Chondrocyte (in vitro differentiated cells): ENCODE measurements around the gene DIPK1B. TPM values are rescaled to one million over a fixed set of nuclear protein-coding genes. Genes with fewer than 3 reads are reported as not detected.

ENCODE experiments used
- DNase-seq: peaks from one replicate; pipeline ENCODE4 v3.0.0; 2021; ENCODE audit warnings: mixed read lengths, low spot score
- H3K27ac Mint-ChIP-seq: one replicate; pipeline ENCODE4 v1.8.0; 2021; ENCODE audit warnings: mild to moderate bottlenecking, moderate library complexity, mixed read lengths; ENCODE audit not compliant: unreplicated experiment
- H3K27me3 Mint-ChIP-seq: 2 replicates; pipeline ENCODE4 v1.8.0; 2021; ENCODE audit warnings: low read depth, mixed read lengths
- H3K36me3 Mint-ChIP-seq: 2 replicates; pipeline ENCODE4 v1.8.0; 2021; ENCODE audit warnings: low read depth, mixed read lengths
- H3K4me1 Mint-ChIP-seq: 2 replicates; pipeline ENCODE4 v1.8.0; 2021; ENCODE audit warnings: low read depth, mild to moderate bottlenecking, mixed read lengths
- H3K4me3 Mint-ChIP-seq: one replicate; pipeline ENCODE4 v1.8.0; 2021; ENCODE audit warnings: mild to moderate bottlenecking, moderate library complexity, mixed read lengths; ENCODE audit not compliant: unreplicated experiment
- H3K9me3 Mint-ChIP-seq: 2 replicates; pipeline ENCODE4 v1.8.0; 2021; ENCODE audit warnings: low read depth, mixed read lengths
- total RNA-seq: library from RNA; stranded (reverse); gene quantifications from 3 replicates; pipeline ENCODE4 v1.2.1, GENCODE V29; 2021
- TF ChIP-seq, protein P1 (sequence below): fragments of 200-600 bp; sonication (generic); IDR thresholded peaks from 2 replicates; pipeline ENCODE4 v1.5.0; 2021; ENCODE audit warnings: antibody characterized with exemption, mild to moderate bottlenecking, moderate library complexity

The DIPK1B gene
- total RNA-seq, 1 donor from 2014 or later: 9.2 TPM

DNA sequence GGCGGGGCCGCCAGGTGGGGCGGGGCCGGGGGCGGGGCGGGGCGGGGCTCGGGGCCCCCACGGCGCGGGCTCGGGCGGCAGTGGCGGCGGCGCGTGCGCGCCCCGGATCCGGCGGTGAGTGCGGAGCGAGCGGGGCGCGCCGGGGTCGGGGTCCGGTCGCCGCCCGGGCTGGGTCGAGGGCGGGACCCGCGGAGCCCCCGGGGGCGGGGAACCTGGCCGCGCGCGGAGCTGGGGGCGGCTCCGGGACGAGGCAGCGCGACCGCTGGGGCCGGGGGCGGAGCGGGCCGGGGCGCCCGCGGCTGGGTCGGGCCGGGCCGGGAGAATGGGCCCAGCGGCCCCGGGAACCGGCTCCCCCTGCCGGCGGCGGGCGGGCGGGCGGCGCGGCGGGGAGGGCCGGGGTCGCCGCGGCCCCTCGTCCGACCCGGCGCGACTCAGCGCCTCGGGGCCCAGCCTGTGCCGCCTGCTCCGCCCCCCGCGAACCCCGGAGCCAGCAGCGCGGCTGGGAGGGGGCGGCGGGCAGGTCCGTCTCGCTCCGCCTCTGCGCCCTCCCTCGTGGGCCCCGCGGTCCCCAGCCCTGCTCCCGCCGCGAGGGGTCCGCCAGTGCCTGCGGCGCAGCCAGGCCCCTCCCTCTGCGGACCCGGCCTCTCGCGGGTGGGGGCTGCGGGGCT, 46.5 kb upstream of the DIPK1B start:
- H3K9me3 Mint-ChIP-seq: no peaks in the 10 kb centered on the region
- H3K27me3 Mint-ChIP-seq: no peaks in the 10 kb centered on the region
- no peak for DNase-seq
- H3K36me3 Mint-ChIP-seq: no peaks in the 10 kb centered on the region
- peaks cover 7% of the 10 kb centered on the region for H3K4me1 Mint-ChIP-seq
- TF ChIP-seq, protein P1, sequence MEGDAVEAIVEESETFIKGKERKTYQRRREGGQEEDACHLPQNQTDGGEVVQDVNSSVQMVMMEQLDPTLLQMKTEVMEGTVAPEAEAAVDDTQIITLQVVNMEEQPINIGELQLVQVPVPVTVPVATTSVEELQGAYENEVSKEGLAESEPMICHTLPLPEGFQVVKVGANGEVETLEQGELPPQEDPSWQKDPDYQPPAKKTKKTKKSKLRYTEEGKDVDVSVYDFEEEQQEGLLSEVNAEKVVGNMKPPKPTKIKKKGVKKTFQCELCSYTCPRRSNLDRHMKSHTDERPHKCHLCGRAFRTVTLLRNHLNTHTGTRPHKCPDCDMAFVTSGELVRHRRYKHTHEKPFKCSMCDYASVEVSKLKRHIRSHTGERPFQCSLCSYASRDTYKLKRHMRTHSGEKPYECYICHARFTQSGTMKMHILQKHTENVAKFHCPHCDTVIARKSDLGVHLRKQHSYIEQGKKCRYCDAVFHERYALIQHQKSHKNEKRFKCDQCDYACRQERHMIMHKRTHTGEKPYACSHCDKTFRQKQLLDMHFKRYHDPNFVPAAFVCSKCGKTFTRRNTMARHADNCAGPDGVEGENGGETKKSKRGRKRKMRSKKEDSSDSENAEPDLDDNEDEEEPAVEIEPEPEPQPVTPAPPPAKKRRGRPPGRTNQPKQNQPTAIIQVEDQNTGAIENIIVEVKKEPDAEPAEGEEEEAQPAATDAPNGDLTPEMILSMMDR: peak; percentile 27
- H3K27ac Mint-ChIP-seq: no peak overlapping the region
- no peak overlapping the region for H3K4me3 Mint-ChIP-seq

DNA sequence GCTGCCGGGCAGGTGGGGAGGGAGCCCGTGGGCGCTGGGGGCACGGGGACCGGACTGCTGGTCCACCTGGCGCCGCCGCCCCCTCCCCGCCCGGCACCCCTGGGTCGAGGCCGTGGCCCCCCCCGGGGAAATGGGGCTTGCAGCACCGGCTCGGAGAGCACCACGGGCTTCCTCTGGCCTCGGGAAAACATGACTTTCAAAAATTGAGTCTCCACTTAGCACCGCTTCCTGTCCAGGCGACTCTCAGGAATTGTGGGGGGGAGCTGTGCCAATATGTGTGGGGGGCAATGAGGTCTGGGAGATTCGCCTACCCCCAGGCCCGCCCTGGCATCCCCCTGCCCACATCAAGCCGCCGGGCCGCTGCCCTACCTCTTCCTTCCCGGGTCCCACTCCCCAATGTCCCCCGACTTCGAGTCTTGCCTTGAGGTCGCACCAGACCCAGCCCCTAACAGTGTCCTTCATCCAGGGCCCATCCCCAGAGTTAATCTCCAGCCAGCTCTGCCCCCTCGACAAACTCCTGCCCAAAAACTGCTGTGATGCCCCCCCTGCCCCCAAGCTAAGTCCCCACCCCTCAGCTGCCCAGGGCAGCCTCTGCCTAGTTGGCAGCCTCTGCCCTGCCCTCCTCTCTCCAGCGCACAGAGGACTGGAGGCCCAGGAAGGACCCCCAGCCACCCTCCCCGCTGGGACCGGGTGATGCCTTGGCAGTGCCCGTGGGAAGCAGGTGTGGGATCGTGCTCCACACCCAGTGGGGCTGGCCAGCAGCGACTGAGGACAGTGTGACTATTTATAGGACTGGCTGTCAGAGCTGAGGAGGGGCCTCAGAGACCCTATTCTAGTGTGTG, 45.8 kb upstream of the DIPK1B start:
- peak overlapping the region; percentile 45 for H3K4me3 Mint-ChIP-seq
- no peaks in the 10 kb centered on the region for H3K27me3 Mint-ChIP-seq
- no peak overlapping the region for H3K27ac Mint-ChIP-seq
- TF ChIP-seq, protein P1: no peak
- no peaks in the 10 kb centered on the region for H3K36me3 Mint-ChIP-seq
- H3K4me1 Mint-ChIP-seq: peaks cover 7% of the 10 kb centered on the region
- no peak for DNase-seq
- H3K9me3 Mint-ChIP-seq: no peaks in the 10 kb centered on the region

DNA sequence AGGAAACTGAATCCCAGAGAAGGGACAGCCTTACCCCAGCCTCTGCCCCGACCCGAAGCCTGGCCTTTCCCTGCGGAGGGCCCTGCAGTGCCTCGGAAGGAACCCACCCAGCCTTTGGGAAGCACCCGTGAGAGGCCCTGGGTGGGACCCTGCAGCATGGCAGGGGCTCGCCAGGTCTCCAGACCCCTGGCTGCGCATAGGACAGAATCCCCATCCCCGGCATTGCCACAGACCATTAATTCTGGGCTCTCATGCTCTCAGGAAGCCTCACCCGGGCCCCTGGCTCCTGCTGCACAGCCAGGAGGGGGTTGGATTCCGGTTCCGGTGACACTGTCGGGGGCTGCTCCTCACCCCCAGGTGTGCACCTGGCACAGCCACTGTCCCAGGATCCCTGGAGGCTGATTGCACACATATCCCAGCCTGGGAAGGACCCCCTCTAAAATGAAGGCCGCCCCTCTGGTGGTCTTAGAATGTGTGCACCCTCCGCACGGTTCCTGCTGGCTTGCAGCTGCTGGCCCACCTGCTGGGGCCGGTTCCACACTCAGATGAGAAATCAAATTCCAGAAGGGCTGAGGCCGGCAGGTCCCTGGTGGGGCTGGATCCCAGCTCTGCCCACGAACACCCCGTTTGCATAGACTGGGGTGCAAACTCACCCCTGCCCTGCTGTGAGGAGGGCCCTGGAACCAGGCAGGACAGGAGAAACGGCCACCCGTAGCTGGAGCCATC, 45.0 kb upstream of the DIPK1B start:
- Mint-ChIP-seq H3K9me3 (no peaks in the 10 kb centered on the region), H3K27ac (no peak overlapping the region), H3K4me1 (peaks cover 7% of the 10 kb centered on the region), H3K27me3 (no peaks in the 10 kb centered on the region), H3K36me3 (no peaks in the 10 kb centered on the region), H3K4me3 (no peak overlapping the region)
- no peak for DNase-seq
- TF ChIP-seq, protein P1: no peak

DNA sequence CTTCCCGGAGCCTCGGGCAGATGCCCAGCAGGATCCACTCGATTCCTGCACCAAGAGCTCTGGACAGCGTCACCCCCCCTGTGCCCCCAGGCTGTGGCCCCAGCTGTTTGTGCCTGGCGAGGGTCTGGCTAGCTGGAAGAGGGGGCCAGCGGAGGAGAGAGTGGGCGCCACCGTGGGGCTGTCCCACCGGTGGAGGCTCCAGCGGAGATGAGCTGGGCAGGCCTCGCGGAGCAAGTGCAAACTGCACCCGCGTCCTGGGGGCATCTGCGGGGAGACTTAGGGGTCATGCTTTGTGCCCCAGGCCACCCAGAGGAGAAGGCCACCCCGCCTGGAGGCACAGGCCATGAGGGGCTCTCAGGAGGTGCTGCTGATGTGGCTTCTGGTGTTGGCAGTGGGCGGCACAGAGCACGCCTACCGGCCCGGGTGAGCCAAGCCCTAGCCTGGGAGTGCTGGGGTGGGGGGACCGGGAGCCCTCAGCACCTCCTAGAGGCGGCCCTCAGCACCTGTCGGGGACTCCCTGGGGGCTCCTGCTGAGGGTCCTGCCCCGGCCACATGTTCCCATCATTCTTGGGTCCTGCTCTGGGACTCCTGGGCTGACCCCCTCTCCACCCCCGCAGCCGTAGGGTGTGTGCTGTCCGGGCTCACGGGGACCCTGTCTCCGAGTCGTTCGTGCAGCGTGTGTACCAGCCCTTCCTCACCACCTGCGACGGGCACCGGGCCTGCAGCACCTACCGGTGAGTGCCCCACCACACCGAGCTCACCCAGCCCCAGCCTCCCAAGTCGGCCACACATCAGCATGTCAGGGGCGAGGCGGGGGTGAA, 44.2 kb upstream of the DIPK1B start:
- H3K4me1 Mint-ChIP-seq: peaks cover 7% of the 10 kb centered on the region
- no peak overlapping the region for H3K4me3 Mint-ChIP-seq
- TF ChIP-seq, protein P1: no peak
- H3K9me3 Mint-ChIP-seq: no peaks in the 10 kb centered on the region
- no peak overlapping the region for H3K27ac Mint-ChIP-seq
- no peak for DNase-seq
- no peaks in the 10 kb centered on the region for H3K36me3 Mint-ChIP-seq
- no peaks in the 10 kb centered on the region for H3K27me3 Mint-ChIP-seq
